Left forelimb (tissue), 1 donor: ENCODE data around the gene PRR12.
A peak's percentile ranks its signal among the peaks of the same experiment; 100 is the strongest.

ENCODE experiments used
- DNase-seq: peaks from one replicate; pipeline ENCODE4 v3.0.0-alpha.2; 2018; ENCODE audit warnings: low spot score

PRR12 gene

GRCh38 chr19:49645592-49645991 lies 54.6 kb downstream of the PRR12 start:
- DNase-seq: no peak

- DNase-seq: no peak
Observed at GRCh38 chr19:49645995-49646394, 55.0 kb downstream of the PRR12 start.

GRCh38 chr19:49646586-49646985 lies 55.6 kb downstream of the PRR12 start:
- no peak for DNase-seq

DNA sequence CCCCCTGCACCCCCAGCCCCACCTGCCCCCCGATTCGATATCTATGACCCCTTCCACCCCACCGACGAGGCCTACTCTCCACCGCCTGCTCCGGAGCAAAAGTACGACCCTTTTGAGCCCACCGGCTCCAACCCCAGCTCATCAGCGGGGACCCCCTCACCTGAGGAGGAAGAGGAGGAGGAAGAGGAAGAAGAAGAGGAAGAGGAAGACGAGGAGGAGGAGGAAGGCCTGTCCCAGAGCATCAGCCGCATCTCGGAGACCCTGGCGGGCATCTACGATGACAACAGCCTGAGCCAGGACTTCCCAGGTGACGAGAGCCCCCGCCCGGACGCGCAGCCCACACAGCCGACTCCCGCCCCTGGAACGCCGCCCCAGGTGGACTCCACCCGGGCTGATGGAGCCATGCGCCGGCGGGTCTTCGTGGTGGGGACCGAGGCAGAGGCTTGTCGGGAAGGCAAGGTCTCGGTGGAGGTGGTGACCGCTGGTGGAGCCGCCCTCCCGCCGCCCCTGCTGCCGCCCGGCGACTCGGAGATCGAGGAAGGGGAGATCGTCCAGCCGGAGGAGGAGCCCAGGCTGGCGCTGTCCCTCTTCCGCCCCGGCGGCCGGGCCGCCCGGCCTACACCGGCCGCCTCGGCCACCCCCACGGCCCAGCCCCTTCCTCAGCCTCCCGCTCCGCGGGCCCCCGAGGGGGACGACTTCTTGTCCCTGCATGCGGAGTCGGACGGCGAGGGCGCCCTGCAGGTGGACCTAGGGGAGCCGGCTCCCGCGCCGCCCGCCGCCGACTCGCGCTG lies 60.2 kb downstream of the PRR12 start:
- DNase-seq: no peak

- no peak for DNase-seq
Observed at GRCh38 chr19:49651820-49652550, 61.0 kb downstream of the PRR12 start.

GRCh38 chr19:49652551-49653465 lies 61.8 kb downstream of the PRR12 start:
- no peak for DNase-seq

DNA sequence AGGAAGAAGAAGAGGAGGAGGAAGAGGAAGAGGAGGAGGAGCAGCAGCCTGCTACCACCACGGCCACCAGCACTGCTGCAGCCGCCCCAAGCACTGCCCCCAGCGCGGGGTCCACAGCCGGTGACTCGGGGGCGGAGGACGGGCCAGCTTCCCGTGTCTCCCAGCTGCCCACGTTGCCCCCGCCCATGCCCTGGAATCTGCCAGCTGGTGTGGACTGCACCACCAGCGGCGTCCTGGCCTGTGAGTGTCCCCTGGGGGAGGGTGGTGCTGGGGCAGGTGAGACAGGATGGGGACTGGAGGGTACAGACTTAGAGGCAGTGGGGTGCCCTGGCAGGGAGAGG lies 62.5 kb downstream of the PRR12 start:
- DNase-seq: no peak

- no peak for DNase-seq
Observed at GRCh38 chr19:49654581-49654980, 63.6 kb downstream of the PRR12 start.

GRCh38 chr19:49655570-49656455 lies 64.8 kb downstream of the PRR12 start:
- no peak for DNase-seq

GRCh38 chr19:49656456-49657109 lies 65.6 kb downstream of the PRR12 start:
- DNase-seq: no peak

GRCh38 chr19:49657493-49658138 lies 66.6 kb downstream of the PRR12 start:
- DNase-seq: no peak

- DNase-seq: no peak
Observed at GRCh38 chr19:49658139-49658517, 67.1 kb downstream of the PRR12 start.

- DNase-seq: no peak
Observed at GRCh38 chr19:49658566-49659442, 67.8 kb downstream of the PRR12 start.

DNA sequence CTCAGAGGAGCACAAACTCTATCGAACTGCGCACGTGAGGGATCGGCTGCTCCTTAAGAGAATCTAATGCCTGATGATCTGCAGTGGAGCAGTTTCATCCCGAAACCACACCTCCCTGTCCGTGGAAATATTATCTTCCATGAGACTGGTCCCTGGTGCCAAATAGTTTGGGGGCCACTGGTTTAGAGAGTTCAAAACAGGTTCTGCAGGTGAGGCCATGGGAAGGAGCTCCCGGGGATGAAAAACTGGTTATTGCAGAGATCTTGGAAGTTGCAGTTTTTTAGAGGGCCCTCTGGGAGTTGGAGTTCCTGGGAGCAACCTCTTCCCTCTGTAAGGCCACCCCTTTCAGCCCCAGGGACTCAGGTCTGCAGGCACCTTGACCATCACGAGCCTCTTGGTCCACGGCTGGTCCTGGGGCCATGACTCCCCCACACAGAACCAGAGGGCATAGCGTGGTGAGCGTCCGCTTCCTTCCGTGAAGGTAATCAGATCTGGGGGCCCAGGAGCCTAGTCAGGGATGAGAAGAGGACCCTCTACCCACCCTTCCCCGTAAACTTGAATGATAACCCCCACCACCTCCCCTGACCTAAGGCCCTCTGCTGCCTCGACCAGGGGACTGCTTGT lies 69.5 kb downstream of the PRR12 start:
- DNase-seq: no peak

DNA sequence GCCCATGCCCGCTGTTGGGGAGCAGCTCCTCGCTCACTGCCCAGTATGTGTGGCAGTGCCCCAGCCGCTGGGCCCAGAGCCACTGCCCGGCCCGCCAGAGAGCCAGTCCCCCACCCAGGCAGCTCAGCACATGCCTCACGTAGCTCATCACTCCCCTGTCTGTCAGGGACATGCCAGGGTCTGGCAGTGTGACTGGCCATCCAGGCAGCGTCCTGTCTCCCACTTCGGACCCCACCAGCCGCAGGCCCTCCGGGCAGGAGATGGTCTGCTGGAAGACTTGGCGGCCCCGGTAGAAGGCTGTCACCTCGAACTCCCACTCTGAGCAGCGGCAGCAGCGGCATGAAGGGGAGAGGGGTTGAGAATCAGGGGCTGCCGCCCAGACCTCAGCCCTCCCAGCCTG lies 71.0 kb downstream of the PRR12 start:
- DNase-seq: no peak

DNA sequence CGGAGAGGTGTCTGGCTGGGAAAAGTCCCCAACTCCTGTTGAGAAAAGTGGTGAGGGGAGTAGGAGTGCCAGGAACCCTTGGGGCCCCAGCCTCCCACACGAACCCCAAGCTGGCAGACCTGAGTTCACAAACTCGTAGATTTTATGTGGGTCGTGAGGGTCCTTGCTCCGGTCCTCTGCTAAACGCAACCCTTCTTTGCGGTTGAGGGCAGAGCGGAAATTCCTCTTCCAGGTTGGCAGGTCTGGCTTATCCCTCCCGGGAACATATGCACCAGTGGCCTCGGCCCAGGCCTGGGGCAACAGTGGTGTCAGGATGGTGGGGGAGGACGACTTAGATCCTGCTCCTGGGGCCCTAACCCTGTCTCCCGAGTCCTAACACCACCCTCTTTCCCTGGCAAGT lies 72.2 kb downstream of the PRR12 start:
- no peak for DNase-seq

DNA sequence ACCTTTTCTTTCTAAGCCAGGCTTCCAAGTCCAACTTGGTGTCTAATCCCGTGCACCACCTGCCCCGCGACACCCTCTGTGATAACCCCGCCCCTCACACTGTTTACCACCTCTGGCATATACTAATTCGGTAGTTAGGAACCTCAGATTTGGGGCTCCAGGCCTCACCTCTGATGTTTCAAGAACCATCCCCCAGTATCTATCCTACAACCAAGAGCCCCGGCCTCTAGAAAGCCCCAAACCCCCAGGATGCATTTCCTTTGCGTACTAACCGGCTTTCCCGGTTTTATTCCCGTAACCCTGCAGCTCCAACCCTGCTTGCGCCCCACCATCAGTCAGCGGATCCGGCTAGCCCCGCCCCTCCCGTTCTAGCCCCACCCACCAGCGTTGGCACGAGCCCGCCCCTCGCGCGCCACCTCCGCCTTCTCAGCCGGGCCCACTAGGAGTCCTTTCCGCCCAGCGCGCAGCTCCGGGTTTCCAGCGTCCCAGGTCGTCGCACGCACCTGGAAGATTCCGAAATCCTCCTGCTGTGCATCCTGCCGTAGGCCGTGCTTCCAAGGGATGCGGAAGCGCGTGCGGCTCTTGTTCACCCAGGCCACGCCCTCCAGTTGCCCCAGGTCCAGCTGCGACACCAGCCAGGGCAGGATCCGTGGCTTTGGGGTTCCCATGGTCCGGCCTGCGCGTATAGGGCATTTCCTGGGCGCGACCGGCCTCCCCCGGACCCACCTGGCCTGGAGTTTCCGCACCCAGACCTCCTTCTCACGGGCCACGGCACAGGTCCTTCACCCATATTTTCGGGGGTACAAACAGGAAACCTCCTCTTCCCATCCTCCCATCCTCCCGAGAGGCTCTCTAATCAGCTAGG lies 73.4 kb downstream of the PRR12 start:
- peak; percentile 87 for DNase-seq

GRCh38 chr19:49665036-49665350 lies 74.0 kb downstream of the PRR12 start:
- no peak for DNase-seq
